B cell (primary cell): ENCODE results near the gene SRGAP1.

Source experiments
- CTCF ChIP-seq: fragments of 200-600 bp; IDR thresholded peaks from one replicate; pipeline ENCODE4 v1.8.0; 2022; ENCODE audit warnings: antibody characterized with exemption, mild to moderate bottlenecking
- EZH2 ChIP-seq: IDR thresholded peaks from 2 replicates; pipeline ENCODE4 v1.6.1; 2012; ENCODE audit warnings: borderline replicate concordance, low read depth, mild to moderate bottlenecking, moderate library complexity, low read length; ENCODE audit not compliant: insufficient read depth, poor library complexity, severe bottlenecking

GRCh38 chr12:63867053-63867452, 22.6 kb downstream of the SRGAP1 start:
- TF ChIP-seq CTCF (no peak), EZH2 (no peak)
